GM18517 (cell line): Measurements from ENCODE around the gene TSPO.
"Not testable (repeated sequence)": the region's sequence is repeated elsewhere in the genome, so short reads cannot be mapped to it uniquely, and the experiment has no call there.

Source experiments
- ATAC-seq: cut with Tn5 transposase; IDR thresholded peaks from one replicate; pipeline ENCODE4 v1.9.1; 2021; ENCODE audit warnings: mild to moderate bottlenecking, moderate library complexity; ENCODE audit not compliant: unreplicated experiment

TSPO gene

DNA sequence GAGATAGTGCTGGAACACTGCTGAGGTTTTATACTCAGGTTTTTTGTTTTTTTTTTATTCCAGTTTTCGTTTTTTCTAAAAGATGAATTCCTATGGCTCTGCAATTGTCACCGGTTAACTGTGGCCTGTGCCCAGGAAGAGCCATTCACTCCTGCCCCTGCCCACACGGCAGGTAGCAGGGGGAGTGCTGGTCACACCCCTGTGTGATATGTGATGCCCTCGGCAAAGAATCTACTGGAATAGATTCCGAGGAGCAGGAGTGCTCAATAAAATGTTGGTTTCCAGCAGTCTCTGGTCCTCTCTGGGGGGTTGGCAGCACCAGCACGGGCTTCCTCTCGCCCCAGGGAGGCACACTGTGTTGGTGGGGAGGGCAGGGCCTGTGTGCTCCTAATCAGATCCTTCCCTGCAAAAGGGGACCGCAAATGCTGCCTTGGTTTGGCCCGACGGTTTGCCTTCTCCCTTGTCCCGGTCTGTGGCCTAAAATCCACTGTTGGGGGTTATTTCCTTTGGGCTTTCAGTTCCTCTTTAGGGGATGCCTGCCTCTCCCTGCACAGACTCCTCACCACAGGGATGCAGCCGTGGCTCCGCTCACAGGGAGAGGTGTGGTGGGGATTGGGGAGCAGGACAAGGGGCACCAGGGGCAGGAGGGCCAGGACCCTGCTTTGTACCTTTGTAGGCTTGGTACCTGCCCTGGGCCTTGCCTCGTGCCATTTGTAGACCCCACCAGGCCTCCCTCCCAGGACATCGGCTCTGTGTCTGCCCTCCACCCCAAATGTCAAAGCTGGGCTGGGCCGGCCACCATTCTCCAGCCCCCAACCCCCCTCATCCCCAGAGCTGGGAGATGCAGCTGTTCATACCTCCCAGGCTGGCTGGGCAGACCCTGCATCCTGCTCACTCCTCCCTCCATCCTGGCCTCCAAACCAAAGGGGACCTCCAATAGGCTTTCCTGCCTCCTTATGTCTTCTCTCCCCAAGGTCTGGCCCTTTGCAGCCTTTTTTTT, 21.6 kb upstream of the TSPO start:
- ATAC-seq = no peak

DNA sequence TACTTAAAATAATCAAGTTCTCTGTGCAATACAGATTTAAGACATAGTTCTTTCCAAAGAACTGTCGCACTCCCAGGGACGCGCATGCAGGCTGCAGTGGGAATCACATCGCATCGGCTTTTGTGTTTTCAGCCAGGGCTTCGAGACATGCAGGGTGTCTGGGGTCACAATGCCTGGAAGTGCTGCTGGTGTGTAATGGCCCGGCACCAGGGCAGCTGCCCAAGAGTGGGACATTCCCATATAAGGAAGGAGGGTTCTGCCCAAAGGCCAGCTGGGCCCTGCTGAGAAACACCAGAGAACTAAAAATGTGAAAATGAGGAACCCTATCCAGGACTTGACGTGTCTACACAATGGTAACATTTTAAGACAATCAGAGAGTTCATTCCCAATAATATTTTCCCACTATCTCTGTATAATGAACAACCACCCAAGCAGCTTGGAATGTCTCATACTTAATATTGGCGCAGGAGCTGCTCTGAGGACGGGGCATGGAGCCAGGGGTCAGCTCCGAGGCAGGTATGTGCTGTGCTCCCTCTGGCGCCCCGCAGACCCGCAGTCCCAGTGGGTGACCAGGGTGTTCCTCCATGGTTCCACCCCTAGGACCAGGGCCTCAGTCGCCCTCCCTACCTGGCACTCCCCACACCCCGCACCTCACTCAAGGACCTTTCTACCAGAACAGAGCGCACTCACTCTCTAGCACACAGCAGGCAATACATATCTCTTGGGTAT, 19.4 kb upstream of the TSPO start:
- no peak for ATAC-seq

- no peak for ATAC-seq
These were observed 18.0 kb upstream of the TSPO start for GRCh38 chr22:43133401-43133800.

DNA sequence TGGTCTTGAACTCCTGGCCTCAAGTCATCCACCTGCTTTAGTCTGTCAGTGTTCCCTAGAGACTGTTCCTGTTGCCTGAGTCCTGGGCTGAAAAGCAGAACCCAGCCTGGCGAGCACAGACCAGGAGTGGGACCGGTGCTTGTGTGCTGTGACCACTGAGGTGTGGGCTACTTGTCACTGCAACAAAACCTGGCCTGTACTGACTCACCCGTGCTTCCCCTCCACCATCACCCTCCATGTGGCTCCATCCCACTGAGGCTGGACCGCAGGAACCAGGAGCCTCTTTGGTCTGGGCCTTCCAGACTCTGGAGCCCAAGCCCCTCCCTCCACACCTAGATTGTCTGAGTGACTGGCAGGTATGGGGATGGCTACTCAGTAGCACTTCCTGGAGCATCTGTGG, 16.8 kb upstream of the TSPO start:
- no peak for ATAC-seq

DNA sequence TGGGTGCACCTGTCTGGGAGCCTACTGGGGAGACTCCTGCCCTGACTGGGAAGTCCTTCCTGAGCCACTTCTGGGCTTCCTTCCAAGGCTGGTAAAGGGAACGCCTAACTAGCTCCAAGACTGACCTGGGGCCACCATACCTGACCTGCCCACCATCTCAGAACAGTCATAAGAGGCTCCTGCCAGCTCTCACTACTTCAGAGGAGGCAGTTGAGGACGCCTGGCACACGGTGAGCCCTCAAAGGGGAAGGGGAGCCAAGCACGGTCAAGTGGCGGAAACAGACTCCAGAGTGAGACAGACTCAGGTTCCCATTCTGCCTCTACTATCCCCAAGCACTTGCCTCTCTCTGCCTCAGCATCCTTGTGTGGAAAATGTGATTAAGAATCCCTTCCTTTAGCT, 15.8 kb upstream of the TSPO start:
- ATAC-seq = no peak

DNA sequence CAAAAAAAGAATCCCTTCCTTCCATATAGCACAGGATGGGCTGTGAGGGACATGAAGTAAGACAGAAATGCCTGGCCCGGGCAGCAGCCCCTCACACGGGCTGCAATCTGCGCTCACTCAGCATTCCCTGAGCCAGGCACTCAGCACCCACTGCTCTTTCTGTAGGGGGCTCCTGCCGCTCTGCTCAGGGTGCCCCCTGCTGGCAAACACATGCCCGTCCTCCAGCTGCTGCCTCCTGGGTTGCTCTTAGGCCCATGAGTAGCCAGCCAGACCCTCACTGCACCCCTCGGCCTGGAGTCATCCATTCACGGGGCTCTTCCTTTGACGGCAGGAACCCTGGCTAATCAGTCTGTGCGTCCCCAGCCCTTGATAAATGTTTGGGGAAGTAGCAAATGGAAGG, 15.1 kb upstream of the TSPO start:
- no peak for ATAC-seq

DNA sequence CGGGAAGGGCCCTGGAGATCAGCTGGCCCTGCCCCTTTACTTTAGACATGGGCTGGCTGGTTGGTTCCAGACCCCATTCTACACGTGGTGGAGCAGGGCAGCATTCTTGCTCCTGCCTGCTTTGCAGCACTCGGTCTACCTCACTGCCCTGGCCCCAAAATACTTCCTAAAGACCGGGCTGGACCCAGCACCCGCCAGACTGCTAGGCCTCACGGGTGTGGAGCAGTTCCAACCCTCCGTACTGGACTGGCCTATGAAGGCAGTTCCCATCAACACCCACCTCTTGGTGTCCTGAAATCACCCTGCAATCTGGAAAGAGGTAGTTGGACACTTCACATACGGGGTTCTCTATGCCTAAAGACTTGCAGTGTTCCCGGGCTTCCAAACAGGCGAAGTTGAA, 14.6 kb upstream of the TSPO start:
- no peak for ATAC-seq

DNA sequence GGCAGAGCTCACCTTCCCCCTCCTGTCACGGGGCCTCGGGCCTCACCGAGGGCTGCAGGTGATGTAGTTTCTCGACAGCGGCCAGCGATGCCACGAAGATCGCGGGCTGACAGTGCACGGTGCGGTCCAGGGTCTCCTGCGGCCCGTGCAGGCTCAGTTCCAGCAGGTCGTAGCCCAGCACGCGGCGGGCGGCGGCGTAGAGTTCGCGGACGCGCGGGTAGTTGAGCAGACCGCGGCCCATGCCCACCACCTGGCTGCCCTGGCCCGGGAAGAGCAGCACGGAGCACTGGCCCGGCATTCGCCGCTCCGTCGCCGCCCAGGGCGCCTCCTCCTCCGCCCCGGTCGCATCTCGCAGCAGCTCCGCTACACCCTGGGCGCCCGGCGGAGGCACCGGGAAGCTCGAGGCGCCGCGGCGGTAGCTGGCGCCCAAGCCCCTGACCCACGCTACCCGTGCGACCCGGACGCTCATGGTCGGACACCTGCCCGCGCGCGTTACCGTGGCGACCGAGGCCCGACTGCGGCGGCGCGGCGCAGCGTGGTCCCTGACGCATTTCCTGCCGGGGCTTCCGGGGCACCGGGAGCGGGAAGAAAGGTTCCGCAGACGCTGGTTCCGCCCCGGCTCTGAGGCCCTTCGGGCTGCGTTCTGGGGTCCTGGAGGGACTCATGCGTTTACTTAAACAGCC, 8.3 kb upstream of the TSPO start, which contains the start of gene MCAT:
Gene MCAT, minus strand, starts transcription at position 519 of the 683 bp plus-strand sequence. Its CDS starts 50 bp downstream, at position 469.
- ATAC-seq = peak; percentile 65

GRCh38 chr22:43144949-43145348, 6.4 kb upstream of the TSPO start:
- no peak for ATAC-seq

DNA sequence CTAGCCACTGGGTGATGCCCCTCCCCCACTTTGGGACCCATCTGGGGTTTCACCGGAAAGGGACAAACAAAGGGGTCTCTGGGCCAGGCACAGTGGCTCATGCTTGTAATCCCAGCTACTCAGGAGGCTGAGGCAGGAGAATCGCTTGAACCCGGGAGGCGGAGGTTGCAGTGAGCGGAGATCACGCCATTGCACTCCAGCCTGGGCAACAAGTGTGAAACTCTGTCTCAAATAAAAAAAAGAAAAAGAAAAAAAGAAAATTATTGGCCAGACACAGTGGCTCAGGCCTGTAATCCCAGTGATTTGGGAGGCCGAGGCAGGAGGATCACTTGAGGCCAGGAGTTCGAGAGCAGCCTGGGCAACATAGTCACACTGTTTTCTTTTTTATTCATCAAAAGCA, 6.0 kb upstream of the TSPO start:
- not testable (repeated sequence) for ATAC-seq

GRCh38 chr22:43146332-43146731, 5.0 kb upstream of the TSPO start:
- not testable (repeated sequence) for ATAC-seq

DNA sequence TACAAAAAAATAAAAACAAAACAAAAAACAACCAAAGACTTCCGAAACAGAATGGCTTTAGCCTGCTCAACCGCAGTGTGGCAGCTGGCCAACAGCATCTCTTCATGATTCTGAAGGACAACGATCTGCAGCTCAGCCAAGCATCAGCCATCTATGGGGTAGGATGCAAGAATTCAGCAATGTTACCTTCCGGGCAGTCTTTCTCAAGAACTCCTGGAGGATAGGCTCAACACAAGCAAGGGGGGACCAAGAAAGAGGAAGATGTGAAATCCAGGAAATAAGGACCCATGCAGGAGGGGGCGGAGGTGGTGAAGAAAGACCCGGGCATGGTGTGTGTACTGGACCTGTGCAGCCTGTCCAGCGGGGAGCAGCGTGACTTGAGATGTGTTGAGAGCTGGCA, 3.5 kb upstream of the TSPO start:
- no peak for ATAC-seq

DNA sequence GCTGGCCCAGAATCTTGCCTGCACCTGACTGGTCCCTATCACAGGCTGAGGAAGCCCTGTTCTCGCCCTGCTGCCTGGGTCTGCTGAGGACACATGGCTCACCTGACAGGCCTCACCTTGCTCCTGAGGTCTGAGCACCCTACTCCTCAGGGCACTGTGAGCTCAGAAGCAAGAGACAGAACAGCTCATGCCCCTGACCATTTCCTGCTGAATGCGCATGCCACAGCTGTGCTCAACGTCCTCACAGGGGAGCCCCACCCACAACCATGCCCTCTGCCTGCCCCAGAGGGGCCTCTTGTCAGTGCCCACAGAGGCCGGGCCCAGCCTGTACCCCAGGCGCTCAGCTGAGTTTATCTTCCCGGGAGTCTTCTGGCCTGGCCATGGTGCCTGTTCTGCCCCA, 2.8 kb upstream of the TSPO start:
- no peak for ATAC-seq

- no peak for ATAC-seq
These were observed 590 bp upstream of the TSPO start for GRCh38 chr22:43150731-43151206.

DNA sequence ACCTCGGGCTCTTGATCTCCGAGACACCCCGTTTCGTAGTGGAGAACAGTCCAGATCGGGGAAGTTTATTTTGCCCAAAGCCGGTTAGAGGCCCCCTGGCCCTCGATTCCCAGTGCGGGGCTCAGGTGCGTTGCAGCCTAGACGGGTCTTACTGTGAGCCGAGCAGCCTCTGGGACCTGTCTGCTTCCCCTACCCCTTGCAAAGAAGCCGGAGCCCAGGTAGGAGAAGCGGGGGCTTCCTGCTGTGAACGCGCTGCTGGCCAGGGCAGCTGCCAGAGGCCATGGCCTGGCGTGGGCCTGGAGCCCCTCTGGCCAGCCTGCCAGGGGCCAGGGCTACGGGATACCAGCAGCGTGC, 621 bp downstream of the TSPO start:
- ATAC-seq = no peak

DNA sequence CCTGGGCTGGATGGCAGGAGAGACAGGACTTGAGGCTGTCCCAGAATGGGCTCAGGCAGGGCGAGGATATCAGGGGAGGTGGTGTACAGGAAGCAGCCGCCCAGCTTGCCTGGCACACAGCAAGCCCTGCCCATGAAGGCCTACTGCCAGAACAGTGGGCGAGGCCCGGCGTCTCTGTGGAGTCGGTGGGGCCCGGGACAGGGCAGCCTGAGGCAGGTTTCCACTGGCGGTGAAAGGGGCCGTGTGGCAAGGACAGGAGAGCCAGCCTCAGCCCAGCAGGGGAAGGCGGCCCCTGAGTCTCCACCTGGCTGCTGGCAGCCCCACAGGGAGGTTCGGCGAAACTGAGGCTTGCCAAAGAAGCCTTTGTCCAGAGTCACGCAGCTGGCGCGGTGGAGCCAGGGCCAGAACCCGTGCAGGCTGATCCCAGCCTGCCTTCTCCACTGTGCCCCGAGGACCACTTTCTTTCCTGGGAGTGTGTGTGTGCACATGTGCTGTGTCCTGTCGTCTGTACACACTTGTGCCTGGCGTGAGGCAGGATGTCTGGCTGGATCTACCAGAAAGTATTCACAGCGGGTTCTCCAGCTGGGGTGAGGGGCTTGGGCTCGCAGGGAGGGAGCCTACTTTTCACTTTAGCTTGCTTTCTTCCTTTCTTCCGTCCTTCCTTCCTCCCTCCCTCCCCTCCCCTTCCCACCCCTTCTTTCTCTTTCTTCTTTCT, 1.2 kb downstream of the TSPO start:
- ATAC-seq = no peak

DNA sequence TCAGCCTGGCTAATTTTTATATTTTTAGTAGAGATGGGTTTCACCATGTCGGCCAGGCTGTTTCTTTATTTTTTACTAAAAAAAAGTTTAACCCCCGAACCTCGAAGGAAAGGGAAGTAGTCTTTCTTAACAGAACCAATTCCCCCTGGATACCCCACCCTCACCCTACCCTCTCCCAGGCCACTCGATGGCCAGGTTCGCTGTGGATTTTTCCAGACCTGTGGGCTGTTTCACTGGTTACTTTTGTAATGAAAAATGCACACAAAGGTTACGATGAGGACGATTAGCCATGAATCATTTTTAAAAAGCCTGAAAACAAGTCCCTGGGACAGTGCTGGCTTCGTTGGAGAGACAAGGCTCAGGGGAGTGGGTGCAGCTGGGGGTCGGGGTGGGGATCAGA, 2.5 kb downstream of the TSPO start:
- no peak for ATAC-seq

DNA sequence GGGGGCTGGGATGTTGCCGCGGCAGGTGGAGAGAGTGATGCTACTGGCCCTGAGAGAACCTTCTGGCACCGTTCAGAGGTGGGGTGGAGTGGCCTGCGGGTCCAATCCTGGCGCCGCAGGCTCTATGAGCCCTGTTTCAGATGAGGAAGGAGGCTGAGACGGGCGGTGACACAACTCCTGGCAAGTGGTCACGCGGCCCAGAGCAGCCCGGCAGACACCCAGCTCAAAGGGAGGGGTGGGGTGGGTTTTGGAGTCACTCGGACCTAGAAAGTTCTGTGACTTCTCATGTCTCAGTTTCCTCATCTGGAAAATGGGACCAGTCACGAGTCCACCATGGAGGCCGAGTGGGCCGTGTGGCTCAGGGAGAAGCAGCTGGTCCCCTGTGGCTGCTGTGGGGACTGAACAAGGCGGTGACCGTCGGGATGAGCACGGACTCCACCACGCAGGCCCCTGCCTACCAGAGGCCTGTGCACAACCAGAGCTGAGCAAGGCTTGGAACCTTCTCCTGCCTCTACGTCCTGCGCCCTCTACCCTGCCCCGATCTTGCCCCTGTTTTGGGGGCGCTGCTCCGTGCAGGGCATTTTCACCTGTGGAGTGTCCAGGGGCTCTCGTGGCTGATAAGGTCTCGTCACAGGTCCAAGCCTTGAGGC, 3.7 kb downstream of the TSPO start:
- ATAC-seq = no peak

- ATAC-seq = no peak
These were observed 4.4 kb downstream of the TSPO start for GRCh38 chr22:43155789-43156188.

- ATAC-seq = no peak
These were observed 5.1 kb downstream of the TSPO start for GRCh38 chr22:43156413-43156812.
